GM18907 (cell line): ENCODE data around the gene HNF4A.

Source experiments
- ATAC-seq: cut with Tn5 transposase; IDR thresholded peaks from one replicate; pipeline ENCODE4 v1.9.1; 2021; ENCODE audit warnings: mild to moderate bottlenecking, moderate library complexity; ENCODE audit not compliant: unreplicated experiment

The HNF4A gene

GRCh38 chr20:44439318-44439717 lies 83.8 kb downstream of the HNF4A start:
- ATAC-seq, result no peak

- ATAC-seq, result no peak
Observed at GRCh38 chr20:44442298-44443070, 87.0 kb downstream of the HNF4A start.

GRCh38 chr20:44445742-44446710 lies 90.5 kb downstream of the HNF4A start:
- ATAC-seq, result no peak

- no peak for ATAC-seq
Observed at GRCh38 chr20:44447827-44448419, 92.4 kb downstream of the HNF4A start.

- ATAC-seq, result no peak
Observed at GRCh38 chr20:44448753-44449546, 93.5 kb downstream of the HNF4A start.

- no peak for ATAC-seq
Observed at GRCh38 chr20:44449864-44450263, 94.4 kb downstream of the HNF4A start.

GRCh38 chr20:44450281-44450889 lies 94.9 kb downstream of the HNF4A start:
- ATAC-seq, result no peak

GRCh38 chr20:44450903-44451450 lies 95.5 kb downstream of the HNF4A start:
- no peak for ATAC-seq

GRCh38 chr20:44454306-44454963 lies 98.9 kb downstream of the HNF4A start:
- no peak for ATAC-seq

- no peak for ATAC-seq
Observed at GRCh38 chr20:44455126-44455525, 99.6 kb downstream of the HNF4A start.

GRCh38 chr20:44456611-44457010 lies 101.1 kb downstream of the HNF4A start:
- ATAC-seq, result no peak

GRCh38 chr20:44457016-44457415 lies 101.5 kb downstream of the HNF4A start:
- ATAC-seq, result no peak

- ATAC-seq, result no peak
Observed at GRCh38 chr20:44459271-44459670, 103.8 kb downstream of the HNF4A start.

- no peak for ATAC-seq
Observed at GRCh38 chr20:44460795-44461141, 105.3 kb downstream of the HNF4A start.

- ATAC-seq, result no peak
Observed at GRCh38 chr20:44461142-44461802, 105.8 kb downstream of the HNF4A start.

- ATAC-seq, result no peak
Observed at GRCh38 chr20:44461803-44462174, 106.3 kb downstream of the HNF4A start.

GRCh38 chr20:44463466-44463865 lies 108.0 kb downstream of the HNF4A start:
- no peak for ATAC-seq

GRCh38 chr20:44464514-44464913 lies 109.0 kb downstream of the HNF4A start:
- no peak for ATAC-seq

- ATAC-seq, result no peak
Observed at GRCh38 chr20:44465001-44465560, 109.6 kb downstream of the HNF4A start.
